GM18508 (cell line): ENCODE measurements around the gene ABTB1.

Source experiments
- ATAC-seq: cut with Tn5 transposase; IDR thresholded peaks from one replicate; pipeline ENCODE4 v1.9.1; 2021; ENCODE audit warnings: moderate number of reproducible peaks; ENCODE audit not compliant: insufficient read depth, unreplicated experiment

The ABTB1 gene

GRCh38 chr3:127672429-127673190 lies at the start of gene ABTB1:
Gene ABTB1 (plus strand): TSS chr3:127672952. CDS start chr3:127673026, 74 bp downstream.
- ATAC-seq: no peak

- no peak for ATAC-seq
These were observed 48.7 kb upstream of the ABTB1 start for GRCh38 chr3:127624063-127624462.

- ATAC-seq: no peak
These were observed 46.9 kb upstream of the ABTB1 start for GRCh38 chr3:127625821-127626220.

- no peak for ATAC-seq
These were observed 44.3 kb upstream of the ABTB1 start for GRCh38 chr3:127628426-127628787.

GRCh38 chr3:127628788-127629466 lies 43.8 kb upstream of the ABTB1 start, which contains the start of gene PODXL2:
Gene PODXL2 (plus strand): TSS chr3:127629185. CDS start chr3:127629220, 35 bp downstream.
- no peak for ATAC-seq

- ATAC-seq: no peak
These were observed 43.0 kb upstream of the ABTB1 start for GRCh38 chr3:127629467-127630403.

- no peak for ATAC-seq
These were observed 41.7 kb upstream of the ABTB1 start for GRCh38 chr3:127630811-127631714.

- no peak for ATAC-seq
These were observed 40.5 kb upstream of the ABTB1 start for GRCh38 chr3:127632035-127632820.

- ATAC-seq: no peak
These were observed 38.1 kb upstream of the ABTB1 start for GRCh38 chr3:127634653-127635052.

- no peak for ATAC-seq
These were observed 35.2 kb upstream of the ABTB1 start for GRCh38 chr3:127637546-127637945.

- no peak for ATAC-seq
These were observed 34.8 kb upstream of the ABTB1 start for GRCh38 chr3:127637971-127638370.

- ATAC-seq: no peak
These were observed 33.3 kb upstream of the ABTB1 start for GRCh38 chr3:127639173-127640041.

- ATAC-seq: no peak
These were observed 32.8 kb upstream of the ABTB1 start for GRCh38 chr3:127640042-127640355.

- ATAC-seq: no peak
These were observed 27.9 kb upstream of the ABTB1 start for GRCh38 chr3:127644641-127645370.

GRCh38 chr3:127645371-127646015 lies 27.3 kb upstream of the ABTB1 start:
- no peak for ATAC-seq

- ATAC-seq: no peak
These were observed 26.2 kb upstream of the ABTB1 start for GRCh38 chr3:127646501-127647046.
